HG02798 (cell line): Measurements from ENCODE around the gene MIPEP.

ENCODE experiments used
- ATAC-seq: cut with Tn5 transposase; IDR thresholded peaks from one replicate; pipeline ENCODE4 v1.9.1; 2021; ENCODE audit warnings: mild to moderate bottlenecking; ENCODE audit not compliant: unreplicated experiment, poor library complexity

Gene MIPEP

DNA sequence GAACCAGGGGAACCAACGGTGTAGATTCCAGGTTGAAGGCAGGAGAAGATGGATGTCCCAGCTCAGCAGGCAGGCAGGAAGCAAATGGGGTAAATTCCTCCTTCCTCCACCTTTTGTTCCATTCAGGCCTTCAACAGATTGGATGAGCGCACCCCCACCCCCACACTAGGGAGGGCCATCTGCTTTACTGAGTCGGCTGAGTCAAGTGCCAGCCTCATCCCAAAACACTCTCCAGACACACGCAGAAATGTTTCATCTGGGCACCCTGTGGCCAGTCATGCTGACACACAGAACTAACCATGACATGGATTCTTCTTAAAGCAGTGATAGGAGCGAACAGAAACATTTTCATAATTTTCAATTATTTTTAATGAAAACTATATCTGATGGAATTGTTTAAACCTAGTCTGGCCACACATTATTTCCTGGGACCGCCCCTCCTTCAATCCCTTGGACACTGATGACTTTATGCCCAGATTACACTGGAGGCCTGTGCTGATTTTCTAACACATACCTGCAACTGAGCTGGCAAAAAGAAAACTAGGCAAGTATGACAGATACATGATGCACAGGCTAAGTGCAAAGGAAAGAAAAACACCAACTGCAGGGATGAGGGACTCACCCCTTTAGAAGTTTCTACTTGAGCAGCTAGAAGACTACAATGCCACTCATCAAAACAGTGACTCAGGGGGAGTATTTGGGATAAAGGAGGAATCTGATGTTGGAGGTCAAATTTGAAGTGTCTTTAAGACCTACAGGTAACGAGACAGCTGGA lies 164.8 kb downstream of the MIPEP start:
- ATAC-seq = no peak

DNA sequence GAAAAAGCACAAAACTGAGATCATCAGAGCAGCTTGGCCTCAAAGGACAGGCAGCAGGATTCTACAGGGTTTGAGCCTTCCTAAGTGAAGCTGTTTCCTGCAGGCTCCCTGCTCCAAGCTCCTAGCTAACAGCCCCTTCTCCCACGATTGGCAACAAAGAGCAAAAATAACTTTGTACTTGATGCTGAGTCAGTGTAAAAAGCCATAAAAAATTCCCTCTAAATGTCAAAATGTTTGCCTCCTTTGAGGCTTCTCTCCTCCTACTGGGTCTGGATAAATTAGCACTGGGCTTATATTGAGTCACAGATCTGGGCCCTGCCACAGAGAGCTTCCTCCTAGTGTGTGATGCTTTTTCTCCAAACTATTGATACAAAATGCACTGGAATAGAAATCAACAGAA lies 165.7 kb downstream of the MIPEP start:
- no peak for ATAC-seq

DNA sequence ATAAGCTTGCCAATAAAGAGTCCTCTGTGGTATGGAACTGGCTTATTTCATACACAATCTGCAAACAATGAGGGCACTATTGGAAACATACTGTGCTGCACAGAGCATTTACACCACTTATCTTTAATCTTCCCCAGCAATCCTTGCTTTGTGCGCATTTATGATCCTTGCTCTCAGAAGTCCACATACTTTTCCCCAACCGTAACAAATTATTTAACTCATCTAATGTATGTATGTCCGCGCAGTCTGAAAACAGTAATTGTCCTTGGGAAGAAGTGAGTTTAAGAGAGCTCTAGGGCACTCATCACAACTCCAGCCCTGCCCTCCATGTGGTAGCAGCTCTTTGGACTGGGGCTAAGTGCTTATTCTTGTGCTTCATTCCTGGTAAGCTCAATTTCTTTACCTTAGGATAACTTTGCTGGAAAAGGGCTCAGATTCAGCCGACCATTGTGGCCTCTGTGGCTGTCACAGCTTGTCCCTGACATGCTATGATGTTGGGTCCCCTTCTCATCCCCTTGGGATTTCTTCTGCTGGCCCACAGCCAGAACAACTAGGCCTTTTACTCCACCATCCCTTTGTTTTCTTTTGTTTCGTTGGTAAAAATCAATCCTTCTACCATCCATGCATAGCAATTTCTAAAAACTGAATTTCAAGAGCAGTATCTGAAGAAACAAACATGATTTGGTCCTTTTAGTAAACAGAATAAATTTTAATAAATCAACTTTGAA lies 166.3 kb downstream of the MIPEP start:
- ATAC-seq = no peak

DNA sequence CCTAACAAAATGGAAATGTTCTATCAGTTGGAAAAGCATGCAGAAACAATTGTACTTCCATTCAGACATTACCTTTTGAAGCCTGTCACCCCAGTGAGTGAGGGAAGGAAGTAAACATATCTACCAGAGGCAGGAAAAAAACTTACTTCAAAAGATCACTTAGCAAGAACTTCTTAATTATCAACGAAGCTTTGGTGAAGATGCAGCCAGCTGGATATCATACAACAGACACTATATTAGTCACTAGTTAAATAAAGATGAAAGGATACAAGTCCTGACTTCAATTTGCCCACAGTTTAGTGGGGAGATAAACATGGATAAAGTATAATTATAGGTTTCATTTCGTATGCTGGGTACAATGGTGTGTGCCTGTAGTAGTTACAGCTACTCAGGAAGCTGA lies 170.2 kb downstream of the MIPEP start:
- no peak for ATAC-seq

DNA sequence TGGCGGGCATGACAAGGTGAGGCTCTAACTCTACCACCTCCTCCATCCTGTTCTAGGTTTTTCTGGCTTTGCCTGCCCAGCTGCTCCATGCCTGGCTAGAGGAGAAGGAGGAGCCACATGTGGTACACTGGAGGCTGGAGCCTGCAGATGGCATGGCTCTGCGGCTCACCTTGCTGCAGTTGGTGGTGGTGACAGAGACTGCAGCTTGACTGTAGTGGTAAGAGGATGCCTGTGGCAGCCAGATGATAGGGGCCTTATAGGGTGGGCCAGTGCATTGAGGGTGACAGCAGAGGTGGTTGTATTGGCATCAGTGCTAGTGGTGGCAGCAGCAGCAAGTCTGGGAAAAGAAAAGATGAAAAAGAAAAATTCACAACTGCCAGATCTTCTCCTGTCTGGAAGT lies 172.8 kb downstream of the MIPEP start:
- ATAC-seq = no peak

DNA sequence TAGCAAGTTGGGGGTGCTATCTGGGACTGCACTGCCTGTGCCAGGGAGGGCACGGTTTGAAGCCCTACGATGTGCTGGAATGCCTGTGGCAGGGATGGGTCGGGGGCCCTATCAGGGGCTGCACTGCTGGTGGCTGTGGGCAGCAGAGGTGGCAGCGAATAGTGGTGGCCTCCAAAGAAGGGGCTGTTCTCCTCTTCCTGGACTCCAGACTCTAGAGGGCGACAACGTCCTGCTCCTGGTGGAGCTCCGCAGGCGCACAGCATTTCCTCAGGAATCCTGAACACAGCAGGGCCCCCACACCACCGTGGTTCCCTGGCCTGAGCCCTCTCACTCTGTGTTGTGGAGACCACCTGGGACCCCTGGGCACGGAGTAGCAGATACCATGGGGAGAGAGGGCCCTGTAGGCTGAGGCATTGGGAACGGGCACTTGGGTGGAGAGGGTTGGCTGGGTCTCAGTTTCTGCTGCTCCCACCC lies 173.4 kb downstream of the MIPEP start:
- no peak for ATAC-seq

DNA sequence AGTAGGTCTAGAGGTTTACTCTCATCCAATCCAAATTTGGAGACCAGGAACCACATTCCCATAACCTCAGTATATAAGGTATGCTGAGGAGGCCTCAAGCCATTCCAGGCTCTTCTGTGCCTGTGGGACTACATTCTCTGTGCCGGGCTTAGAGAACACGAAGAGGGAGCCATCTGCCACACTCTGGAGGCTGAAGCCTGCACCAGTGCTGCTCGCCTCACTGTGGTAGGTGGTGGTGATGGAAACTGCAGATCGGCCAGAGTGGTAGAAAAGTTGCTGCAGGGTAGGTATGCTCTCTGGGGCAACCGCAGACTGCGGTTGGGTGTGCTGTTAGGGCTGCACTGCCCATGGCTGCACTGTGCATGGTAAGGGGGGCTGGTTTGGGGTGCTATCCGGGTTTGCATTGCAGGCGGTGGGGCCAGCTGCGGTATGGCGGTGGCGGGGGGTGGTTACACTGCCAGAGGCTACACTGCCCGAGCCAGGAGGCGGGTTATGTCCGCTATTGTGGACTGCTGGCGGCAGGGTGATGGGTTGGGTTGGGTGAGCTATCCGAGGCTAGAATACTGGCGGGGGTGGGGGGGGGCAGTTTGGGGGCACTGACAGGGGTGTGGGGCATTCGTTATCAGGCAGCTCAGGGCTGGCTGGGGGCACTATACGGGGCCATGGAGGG lies 174.0 kb downstream of the MIPEP start:
- ATAC-seq = no peak

DNA sequence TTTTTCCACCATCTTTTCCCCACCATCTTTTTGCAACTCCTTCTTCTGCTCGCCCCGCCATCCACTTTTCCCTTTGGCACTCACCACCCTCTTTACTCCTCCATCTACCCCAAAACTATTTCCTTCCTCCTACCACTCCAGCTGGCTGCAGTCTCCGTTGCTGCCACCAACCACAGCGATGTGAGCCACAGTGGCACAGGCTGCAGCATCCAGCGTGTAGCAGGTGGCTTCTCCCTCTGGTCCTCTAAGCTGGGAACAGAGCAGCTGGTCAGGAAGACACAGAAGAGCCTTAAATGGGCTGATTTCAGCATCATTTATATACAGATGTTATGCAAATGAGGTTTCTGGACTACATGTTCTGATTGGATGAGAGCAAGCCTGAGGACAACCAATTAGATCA lies 174.5 kb downstream of the MIPEP start:
- ATAC-seq = no peak

DNA sequence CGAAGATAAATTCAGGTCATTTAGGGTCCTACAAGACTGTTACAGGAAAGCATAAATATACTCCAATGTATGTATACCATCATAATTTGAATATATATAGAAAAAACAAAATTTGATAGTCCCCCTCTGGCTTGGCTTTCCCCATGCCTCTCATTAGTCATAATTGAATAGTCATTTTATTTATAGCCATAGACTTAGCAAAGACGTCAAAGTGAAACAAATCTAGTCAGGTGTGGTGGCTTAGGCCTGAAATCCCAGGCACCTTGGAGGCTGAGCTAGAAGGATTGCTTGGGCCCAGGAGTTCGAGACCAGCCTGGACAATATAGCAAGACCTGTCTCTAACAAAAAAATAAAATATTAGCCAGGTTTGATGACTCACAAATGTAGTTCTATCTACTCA lies 177.8 kb downstream of the MIPEP start:
- no peak for ATAC-seq

DNA sequence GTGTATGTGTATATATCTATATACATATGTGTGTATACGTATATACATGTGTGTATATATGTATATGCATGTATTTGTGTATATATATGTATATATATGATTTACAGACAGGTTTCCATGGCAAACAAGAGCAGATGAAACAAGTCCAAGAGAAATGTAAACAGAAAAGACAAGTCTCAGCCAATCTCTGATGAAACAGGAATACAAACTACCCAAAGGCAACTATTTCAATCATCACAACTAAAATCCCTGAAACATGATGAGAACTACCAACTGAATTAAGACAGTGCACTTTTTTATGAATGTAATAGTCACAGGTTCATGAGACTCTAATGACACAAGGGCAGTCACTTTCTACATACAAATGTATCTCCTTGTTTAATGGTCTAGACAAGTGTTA lies 178.8 kb downstream of the MIPEP start:
- ATAC-seq = no peak

DNA sequence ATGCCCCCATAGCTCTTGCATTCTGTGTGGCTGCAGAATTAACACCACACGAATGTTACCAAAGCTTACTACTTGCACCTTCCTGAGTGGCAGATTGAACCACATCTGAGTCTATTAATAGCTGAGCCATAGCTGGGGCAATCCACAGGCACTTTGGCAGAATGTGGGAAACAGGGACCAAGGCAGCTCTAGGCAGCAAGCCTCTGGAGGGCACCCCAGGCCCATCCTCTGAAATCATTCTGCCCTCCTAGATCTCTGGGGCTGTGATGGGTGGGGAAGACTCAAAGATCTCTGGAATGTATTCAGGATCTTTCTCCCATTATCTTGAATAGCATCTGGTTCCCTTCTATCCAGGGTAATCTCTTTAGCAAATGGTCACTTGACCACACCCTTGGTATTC lies 179.7 kb downstream of the MIPEP start:
- no peak for ATAC-seq

DNA sequence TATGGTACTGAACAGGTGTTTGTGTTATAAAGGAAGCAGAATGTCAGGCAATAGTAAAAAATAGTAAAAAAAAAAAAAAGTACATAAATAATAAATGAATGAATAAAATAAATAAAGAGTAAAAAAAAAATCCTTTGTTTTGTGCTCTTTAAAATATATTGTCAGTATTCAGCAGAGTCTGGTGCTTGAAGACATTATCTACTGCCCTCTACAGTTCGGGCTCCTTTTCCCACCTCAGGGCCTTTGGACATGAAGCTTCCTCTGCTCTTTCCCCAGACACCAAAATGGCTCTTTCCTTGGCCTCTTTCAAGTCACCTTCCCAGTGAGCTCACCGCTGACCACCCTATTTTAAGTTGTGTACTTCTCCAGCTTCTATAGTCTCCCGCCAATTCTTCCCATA lies 181.5 kb downstream of the MIPEP start:
- ATAC-seq = no peak

DNA sequence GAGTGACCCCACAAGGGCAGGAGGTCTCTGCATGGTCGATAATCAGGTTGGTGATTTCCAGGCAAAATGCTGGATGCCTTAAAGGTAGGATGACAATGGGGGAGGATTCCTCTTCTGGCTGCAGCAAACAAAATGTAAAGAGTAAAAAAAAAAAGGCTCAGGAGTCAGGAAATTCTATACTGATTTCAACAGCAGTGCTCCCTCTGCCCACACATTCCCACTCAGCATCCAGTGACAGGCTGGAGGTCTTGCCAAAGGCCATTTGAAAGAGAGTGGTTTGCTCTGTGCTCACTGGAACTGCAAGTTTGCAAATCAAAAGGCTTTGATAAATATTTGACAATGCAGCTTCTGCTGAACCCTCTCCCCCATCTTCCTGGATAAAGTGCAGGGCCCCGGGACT lies 183.6 kb downstream of the MIPEP start:
- no peak for ATAC-seq

DNA sequence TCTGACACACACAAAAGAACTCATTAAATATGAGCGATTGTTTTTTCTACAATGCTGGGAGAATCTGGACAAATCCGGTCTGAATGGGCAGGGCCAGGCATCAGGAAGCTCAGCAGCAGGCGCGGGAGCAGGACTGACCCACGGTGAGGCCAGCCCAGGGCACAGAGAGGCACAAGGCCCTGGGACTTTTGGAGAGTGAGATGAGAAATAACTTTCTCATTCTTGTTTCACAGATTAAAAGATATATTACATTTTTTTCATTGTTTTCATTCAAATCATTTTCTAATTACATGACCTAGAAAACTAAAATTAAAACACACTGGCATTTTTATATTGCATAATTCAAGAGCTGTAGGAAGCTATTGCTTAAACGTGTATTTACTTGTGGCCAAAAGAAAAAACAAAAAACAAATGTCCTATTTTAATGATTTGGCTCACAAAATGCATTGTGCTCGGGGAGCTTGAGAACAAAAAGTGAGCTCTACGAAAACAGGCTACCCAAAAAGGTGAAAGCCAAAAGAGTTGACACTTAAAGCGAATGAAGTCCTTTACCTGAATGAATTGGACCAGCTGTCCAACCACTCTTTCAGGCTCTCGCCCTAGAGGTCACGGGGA lies 185.8 kb downstream of the MIPEP start:
- ATAC-seq = no peak

DNA sequence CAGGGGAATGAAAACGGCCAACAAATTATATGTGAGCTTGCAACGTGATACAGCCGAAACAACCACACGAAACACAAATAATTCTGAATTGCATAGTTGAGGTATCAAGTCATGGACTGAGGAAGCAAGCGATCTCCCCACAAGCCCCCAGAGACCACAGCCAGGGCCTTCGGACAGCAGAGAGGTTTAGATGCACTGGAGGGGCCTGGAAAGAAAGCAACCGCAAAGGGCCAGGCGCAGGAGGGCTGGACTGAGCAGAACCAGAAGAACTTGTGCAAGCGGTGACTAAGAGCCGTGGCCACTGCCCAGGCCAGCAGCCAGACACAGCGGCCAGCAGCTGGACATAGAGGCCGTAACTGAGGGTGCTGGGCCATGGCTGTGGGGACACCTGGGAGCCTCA lies 187.6 kb downstream of the MIPEP start:
- ATAC-seq = no peak

DNA sequence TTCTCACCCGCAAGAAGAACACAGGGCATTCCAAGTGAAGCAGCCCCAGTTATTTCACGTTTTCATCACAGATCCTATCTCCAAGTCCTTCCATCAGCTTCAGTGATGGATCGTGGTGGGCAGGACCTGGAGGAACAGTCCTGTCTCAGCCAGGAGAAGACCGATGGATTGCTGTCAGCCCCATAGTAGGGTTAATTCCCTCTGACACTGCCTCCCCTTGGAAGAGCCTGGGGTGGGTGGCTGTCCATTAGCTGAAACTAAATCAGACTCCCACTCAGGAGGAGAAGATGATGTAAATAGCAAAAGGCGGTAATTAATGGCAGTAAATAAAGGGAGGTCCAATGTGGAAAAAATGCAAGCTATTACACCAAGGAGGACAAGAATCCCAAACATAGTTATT lies 188.0 kb downstream of the MIPEP start:
- no peak for ATAC-seq

DNA sequence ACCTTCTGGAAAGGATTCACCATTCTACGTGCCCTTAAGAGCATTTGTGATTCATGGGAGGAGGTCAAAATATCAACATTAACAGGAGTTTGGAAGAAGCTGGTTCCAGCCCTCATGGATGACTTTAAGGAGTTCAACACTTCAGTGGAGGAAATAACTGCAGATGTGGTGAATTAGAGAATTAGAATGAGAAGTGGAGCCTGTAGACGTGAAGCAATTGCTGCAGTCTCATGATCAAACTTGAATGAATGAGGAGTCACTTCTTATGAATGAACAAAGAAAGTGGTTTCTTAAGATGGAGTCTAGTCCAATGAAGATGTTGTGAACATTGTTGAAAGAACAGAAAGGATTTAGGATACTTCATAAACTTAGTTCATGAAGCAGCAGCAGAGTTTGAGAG lies 189.9 kb downstream of the MIPEP start:
- ATAC-seq = no peak

DNA sequence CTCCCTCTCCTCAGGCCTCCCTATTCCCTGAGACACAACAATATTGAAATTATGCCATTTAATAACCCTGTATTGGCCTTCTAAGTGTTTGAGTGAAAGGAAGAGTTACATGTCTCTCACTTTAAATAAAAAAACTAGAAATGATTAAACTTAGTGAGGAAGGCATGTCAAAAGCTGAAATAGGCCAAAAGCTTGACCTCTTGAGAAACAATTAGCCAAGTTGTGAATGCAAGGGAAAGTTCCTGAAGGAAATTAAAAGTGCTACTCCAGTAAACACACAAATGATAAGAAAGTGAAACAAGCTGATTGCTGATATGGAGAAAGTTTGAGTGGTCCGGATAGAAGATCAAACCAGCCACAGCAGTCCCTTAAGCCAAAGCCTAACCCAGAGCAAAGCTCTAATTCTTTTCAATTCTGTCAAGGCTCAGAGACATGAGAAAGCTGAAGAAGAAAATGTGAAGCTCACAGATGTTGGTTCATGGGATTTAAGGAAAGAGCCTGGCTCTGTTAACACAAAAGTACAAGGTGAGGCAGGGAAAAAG lies 191.4 kb downstream of the MIPEP start:
- no peak for ATAC-seq

DNA sequence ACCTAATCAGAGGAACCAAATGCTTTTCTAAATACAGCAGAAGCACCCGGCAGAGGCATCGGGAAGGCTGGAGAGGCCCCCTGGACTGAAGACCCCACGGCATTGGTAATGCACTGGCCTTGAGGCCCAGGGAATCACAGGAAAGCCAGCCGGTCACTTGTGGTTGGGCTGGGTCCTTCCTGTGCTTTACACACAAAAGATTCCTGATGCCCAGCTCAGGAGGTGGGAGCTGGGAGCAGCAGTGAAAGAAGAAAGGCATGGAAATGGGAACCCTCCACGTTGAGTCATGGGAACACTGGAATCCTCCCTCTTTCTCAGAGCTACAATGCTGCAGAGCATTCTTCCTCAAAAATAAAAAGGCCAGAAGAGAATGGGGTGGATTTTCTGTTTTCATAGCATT lies 192.6 kb downstream of the MIPEP start:
- no peak for ATAC-seq

DNA sequence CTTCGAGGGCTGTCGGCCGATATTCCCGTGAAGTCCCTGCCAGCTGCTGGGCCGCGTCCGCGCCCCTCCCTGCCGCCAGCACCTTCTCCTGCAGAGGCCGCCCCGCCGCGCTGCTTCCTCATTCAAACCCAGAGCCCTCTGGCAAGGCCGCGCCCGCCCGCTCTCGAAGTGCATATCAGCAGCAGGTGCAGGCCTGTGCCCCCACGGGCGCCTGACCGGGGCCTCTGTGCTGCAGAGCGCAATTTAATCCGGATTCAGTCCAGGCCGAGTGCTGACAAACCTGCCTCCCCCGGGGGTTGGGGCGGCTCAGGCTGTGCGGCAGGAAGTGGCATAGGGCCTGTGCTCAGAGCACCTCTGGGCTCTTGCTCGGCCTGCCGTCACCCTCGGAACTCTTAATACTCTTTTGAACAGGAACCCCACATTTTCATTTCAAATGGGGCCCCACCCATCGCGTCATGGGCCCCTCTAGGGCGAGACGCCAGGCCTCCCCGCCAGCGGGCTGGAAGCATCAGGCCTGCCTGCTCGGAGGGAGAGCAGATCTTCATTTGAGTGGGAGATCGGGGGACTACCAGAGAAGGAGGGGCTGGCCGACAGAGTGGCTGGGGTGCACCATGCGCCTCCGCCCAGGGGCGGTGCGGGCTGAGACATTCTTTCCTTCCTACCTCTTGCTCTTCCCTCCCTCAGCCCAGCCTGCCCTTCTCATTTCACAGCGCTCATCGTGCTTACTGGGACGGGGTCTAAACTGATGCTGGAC lies 193.3 kb downstream of the MIPEP start:
- ATAC-seq = peak; percentile 87
